K562 (cell line): ENCODE data around the gene NDUFS8. TPM values are rescaled to one million over a fixed set of nuclear protein-coding genes. Genes with fewer than 3 reads are reported as not detected.

Experiments
- ATAC-seq: fragments of 200-7000 bp; cut with Tn5 transposase; 3 replicates; pipeline ENCODE4 v1.9.1; 2020; ENCODE audit warnings: moderate library complexity
- BruUV-seq: library from RNA; stranded (reverse); fragments of 400-500 nt; replicated peaks from 2 replicates; lab custom pipeline; 2021; lab: Mats Ljungman, UMichigan
- CTCF ChIA-PET: fragments of 300-600 bp; formaldehyde crosslinking; extraction: SDS; loops from one replicate; lab custom pipeline; 2021; ENCODE audit warnings: low intra/inter-chr PET ratio; lab: Yijun Ruan, JAX
- POLR2A ChIA-PET: fragments of 300-600, 350-650 bp; sonication (Branson Sonifier 250); formaldehyde crosslinking; extraction: SDS; loops from one replicate; lab custom pipeline; 2021; ENCODE audit warnings: antibody characterized with exemption, inconsistent platforms; lab: Yijun Ruan, JAX
- DNase-seq, 4 experiments: peaks; one replicate each; pipeline versions ENCODE4 v3.0.0 to v3.0.0-alpha.2; 2011 to 2018; ENCODE audit warnings: low spot score in 3 of 4, mixed read lengths in 3 of 4; ENCODE audit errors: extremely low read depth in 1 of 4
- FAIRE-seq: peaks from 2 replicates; lab custom pipeline; 2011; peaks lifted over from hg19 to GRCh38; lab: Jason Lieb, UNC
- H2AFZ ChIP-seq: 2 replicates; pipeline ENCODE4 v1.6.0; 2011; ENCODE audit warnings: low read depth, low read length, control low read depth, inconsistent platforms
- H3K27ac ChIP-seq: fragments of 200-600 bp; 3 replicates; pipeline ENCODE4 v1.8.0; 2011; ENCODE audit warnings: low read depth, mild to moderate bottlenecking, control low read depth, inconsistent platforms, low read length, moderate library complexity, mixed read lengths; ENCODE audit errors: extremely low read depth
- H3K27me3 ChIP-seq, 2 experiments: fragments of 300-600 bp in 1 of 2; 2 replicates in 1 of 2; 3 replicates in 1 of 2; pipeline versions ENCODE4 v1.6.0 to v1.8.0; 2011; ENCODE audit warnings: inconsistent platforms in 2 of 2, low read length in 2 of 2, mild to moderate bottlenecking in 1 of 2, mixed read lengths in 1 of 2, moderate library complexity in 1 of 2; ENCODE audit not compliant: control insufficient read depth in 2 of 2, insufficient read depth in 2 of 2
- H3K36me3 ChIP-seq: fragments of 300-600 bp; 3 replicates; pipeline ENCODE4 v1.8.0; 2011; ENCODE audit warnings: mild to moderate bottlenecking, low read length, inconsistent platforms; ENCODE audit not compliant: control insufficient read depth, insufficient read depth
- H3K4me1 ChIP-seq, 2 experiments: fragments of 200-600 bp in 1 of 2; replicated peaks in 1 of 2; 2 replicates in 1 of 2; 3 replicates in 1 of 2; pipeline versions ENCODE4 v1.5.1 to v1.8.0; 2011; ENCODE audit warnings: inconsistent platforms in 2 of 2, low read length in 2 of 2, mild to moderate bottlenecking in 1 of 2, mixed read lengths in 1 of 2, moderate library complexity in 1 of 2; ENCODE audit not compliant: control insufficient read depth in 2 of 2, insufficient read depth in 2 of 2
- H3K4me2 ChIP-seq: 2 replicates; pipeline ENCODE4 v1.6.1; 2011; ENCODE audit warnings: low read length, control low read depth, inconsistent platforms, mixed read lengths; ENCODE audit not compliant: insufficient read depth
- H3K4me3 ChIP-seq: fragments of 200-600 bp; sonication (generic), shearing (Covaris generic); 2 replicates; pipeline ENCODE4 v1.5.1; 2016; ENCODE audit warnings: control low read depth, inconsistent platforms
- H3K79me2 ChIP-seq: fragments of 200-600 bp; 3 replicates; pipeline ENCODE4 v1.8.0; 2011; ENCODE audit warnings: low read length, inconsistent platforms; ENCODE audit not compliant: control insufficient read depth, insufficient read depth
- H3K9ac ChIP-seq, 2 experiments: 2 replicates each; pipeline versions ENCODE4 v1.6.0 to v1.6.1; 2011; ENCODE audit warnings: low read depth in 2 of 2, low read length in 2 of 2, control low read depth in 1 of 2, inconsistent platforms in 1 of 2, mild to moderate bottlenecking in 1 of 2, mixed read lengths in 1 of 2; ENCODE audit not compliant: insufficient read depth in 1 of 2
- H3K9me1 ChIP-seq: one replicate; pipeline ENCODE4 v1.6.0; 2011; ENCODE audit warnings: inconsistent platforms, mild to moderate bottlenecking, low read length, moderate library complexity; ENCODE audit not compliant: control insufficient read depth, insufficient read depth
- H3K9me3 ChIP-seq: replicated peaks from 2 replicates; pipeline ENCODE4 v1.5.1; 2011; ENCODE audit warnings: low read depth, low read length, inconsistent platforms; ENCODE audit not compliant: control insufficient read depth, insufficient read depth
- H4K20me1 ChIP-seq: replicated peaks from 2 replicates; pipeline ENCODE4 v1.6.1; 2011; ENCODE audit warnings: low read length, inconsistent platforms, mixed read lengths; ENCODE audit not compliant: control insufficient read depth, insufficient read depth
- ADNP ChIP-seq: fragments of 200-800 bp; sonication (Bioruptor generic); IDR thresholded peaks from 2 replicates; pipeline ENCODE4 v1.6.1; 2016; ENCODE audit warnings: missing genetic modification characterization, missing compliant biosample characterization
- CAMTA2 ChIP-seq: fragments of 250-450 bp; sonication (Bioruptor Pico); conservative IDR thresholded peaks from 2 replicates; pipeline ENCODE4 v1.5.1; 2022
- CHD4 ChIP-seq: fragments of 200-600 bp; sonication (generic); IDR thresholded peaks from 3 replicates; pipeline ENCODE4 v1.6.1; 2012; ENCODE audit warnings: low read depth, mild to moderate bottlenecking, mixed read lengths, low read length, inconsistent platforms; ENCODE audit not compliant: insufficient read depth, insufficient replicate concordance, poor library complexity, severe bottlenecking
- EGR1 ChIP-seq: fragments of 450-650 bp; conservative IDR thresholded peaks from 2 replicates; pipeline ENCODE4 v1.6.1; 2017; ENCODE audit warnings: mild to moderate bottlenecking
- NFIC ChIP-seq: fragments of 450-650 bp; IDR thresholded peaks from 2 replicates; pipeline ENCODE4 v1.6.1; 2017; ENCODE audit warnings: mild to moderate bottlenecking, inconsistent platforms
- POLR2A ChIP-seq: fragments of 450-650 bp; conservative IDR thresholded peaks from 2 replicates; pipeline ENCODE4 v1.6.1; 2016
- ZBTB7A ChIP-seq: IDR thresholded peaks from 2 replicates; pipeline ENCODE4 v1.6.1; 2011; ENCODE audit warnings: low read depth, mild to moderate bottlenecking, low read length, moderate library complexity, borderline replicate concordance; ENCODE audit not compliant: control insufficient read depth
- WGBS: fragments of 100-300 bp; shearing (Covaris generic); methylation state at CpG from one replicate; pipeline ENCODE4 v1.1.6; 2016; ENCODE audit warnings: low coverage, mixed read lengths; ENCODE audit not compliant: insufficient coverage; ENCODE audit errors: missing lambda C conversion rate; 5-methylcytosine and 5-hydroxymethylcytosine counted together
- in situ Hi-C: fragments of 300-500 bp; cut with MboI; formaldehyde crosslinking; loops from 4 replicates; pipeline ENCODE4 v1.15.0; 2018; ENCODE audit warnings: inconsistent platforms, mixed read lengths
- intact Hi-C: fragments of 100-400 bp; cut with micrococcal nuclease; formaldehyde crosslinking; loops from 2 replicates; pipeline ENCODE4 v1.14.2; 2022
- polyA plus RNA-seq, 8 experiments: library from polyadenylated mRNA; depleted of rRNA in 4 of 8; stranded (reverse) in 5 of 8; unstranded in 3 of 8; fragments of >200 nt; fragmentation: Nextera tagmentation in 2 of 8; fragmentation: Illumina TruSeq in 1 of 8; extraction: Ambion mirVana in 2 of 8; extraction: Trizol in 1 of 8; gene quantifications; 2 replicates each; pipeline versions ENCODE4 v1.2.1 to v1.2.3, GENCODE V29; 2011 to 2014; ENCODE audit warnings: inconsistent platforms in 1 of 8, missing spikeins in 1 of 8
- total RNA-seq, 7 experiments: library from RNA; depleted of rRNA in 6 of 7; stranded (reverse); fragments of >200 nt in 6 of 7; fragmentation: Illumina TruSeq in 2 of 7; extraction: Trizol in 2 of 7; gene quantifications; 2 replicates each; pipeline versions ENCODE4 v1.2.1 to v1.2.3, GENCODE V29; 2011 to 2021; ENCODE audit warnings: low replicate concordance in 1 of 7
- TF ChIP-seq, protein P1 (sequence below): fragments of 250-450 bp; sonication (Bioruptor Pico); IDR thresholded peaks from 2 replicates; pipeline ENCODE4 v1.4.0; 2020; ENCODE audit warnings: mild to moderate bottlenecking, moderate library complexity, borderline replicate concordance
- TF ChIP-seq, protein P2 (sequence below): sonication (generic); formaldehyde crosslinking; IDR thresholded peaks from 2 replicates; pipeline ENCODE4 v1.8.1; 2023; ENCODE audit warnings: missing genetic modification reagents, mild to moderate bottlenecking, borderline replicate concordance
- TF ChIP-seq, protein P3 (sequence below), 2 experiments: IDR thresholded peaks; 2 replicates each; pipeline ENCODE4 v1.6.1; 2011; ENCODE audit warnings: borderline replicate concordance in 1 of 2, control low read depth in 1 of 2, low read depth in 1 of 2, low read length in 1 of 2, mild to moderate bottlenecking in 1 of 2, mixed read lengths in 1 of 2, moderate library complexity in 1 of 2; ENCODE audit not compliant: insufficient read depth in 1 of 2, insufficient read length in 1 of 2, poor library complexity in 1 of 2, severe bottlenecking in 1 of 2; ENCODE audit errors: extremely low read depth in 1 of 2

The NDUFS8 gene
- total and polyA plus RNA-seq, 9 of the 15 experiments (the other 6 are each of a cell fraction or from before 2014, with no cell fraction given), result 36.5 to 351 (median 101) TPM

- peak overlapping the region; percentile 72 to 90 for H3K9ac ChIP-seq
- peak overlapping the region; percentile 74 for H3K4me2 ChIP-seq
- H4K20me1 ChIP-seq, result peaks cover 4% of the 10 kb centered on the region; the same call in 1 of the 2 replicates
- in situ Hi-C loops, result no loop called here
- POLR2A ChIA-PET, result interaction anchor here (0.6 to 4.9 kb wide), 6 partner anchors 8 to 43 kb away, joined by 3 to 55 read pairs (median 6); no protein-coding TSS in a partner anchor
- H3K79me2 ChIP-seq, result peaks cover 37% of the 10 kb centered on the region
- intact Hi-C loops, result no loop called here
- H3K4me1 ChIP-seq, result peaks cover 44 to 88% of the 10 kb centered on the region in 2 experiments
- CTCF ChIA-PET, result no interaction called here
- H3K27me3 ChIP-seq, result no peaks in the 10 kb centered on the region
- no peaks in the 10 kb centered on the region for H3K9me1 ChIP-seq
- peak; percentile 72 for FAIRE-seq
- WGBS, result 9% methylated on average over 4 of the region's 10 CpGs
- H3K36me3 ChIP-seq, result peaks cover 45% of the 10 kb centered on the region; the same call in 1 of the 3 replicates
- H3K4me3 ChIP-seq, result peak overlapping the region; percentile 92
- BruUV-seq, result no TSS peak
- H3K9me3 ChIP-seq, result no peaks in the 10 kb centered on the region
- DNase-seq, result peak in 3 of 4 experiments; percentile 44 to 52 (median 49)
- ATAC-seq, result no peak; the same call in 1 of the 3 replicates
- peak overlapping the region; percentile 66; the same call in 1 of the 2 replicates for H2AFZ ChIP-seq
- H3K27ac ChIP-seq, result peak overlapping the region; percentile 83
- TF ChIP-seq, protein P1, sequence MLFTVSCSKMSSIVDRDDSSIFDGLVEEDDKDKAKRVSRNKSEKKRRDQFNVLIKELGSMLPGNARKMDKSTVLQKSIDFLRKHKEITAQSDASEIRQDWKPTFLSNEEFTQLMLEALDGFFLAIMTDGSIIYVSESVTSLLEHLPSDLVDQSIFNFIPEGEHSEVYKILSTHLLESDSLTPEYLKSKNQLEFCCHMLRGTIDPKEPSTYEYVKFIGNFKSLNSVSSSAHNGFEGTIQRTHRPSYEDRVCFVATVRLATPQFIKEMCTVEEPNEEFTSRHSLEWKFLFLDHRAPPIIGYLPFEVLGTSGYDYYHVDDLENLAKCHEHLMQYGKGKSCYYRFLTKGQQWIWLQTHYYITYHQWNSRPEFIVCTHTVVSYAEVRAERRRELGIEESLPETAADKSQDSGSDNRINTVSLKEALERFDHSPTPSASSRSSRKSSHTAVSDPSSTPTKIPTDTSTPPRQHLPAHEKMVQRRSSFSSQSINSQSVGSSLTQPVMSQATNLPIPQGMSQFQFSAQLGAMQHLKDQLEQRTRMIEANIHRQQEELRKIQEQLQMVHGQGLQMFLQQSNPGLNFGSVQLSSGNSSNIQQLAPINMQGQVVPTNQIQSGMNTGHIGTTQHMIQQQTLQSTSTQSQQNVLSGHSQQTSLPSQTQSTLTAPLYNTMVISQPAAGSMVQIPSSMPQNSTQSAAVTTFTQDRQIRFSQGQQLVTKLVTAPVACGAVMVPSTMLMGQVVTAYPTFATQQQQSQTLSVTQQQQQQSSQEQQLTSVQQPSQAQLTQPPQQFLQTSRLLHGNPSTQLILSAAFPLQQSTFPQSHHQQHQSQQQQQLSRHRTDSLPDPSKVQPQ (CRISPR knock-in tag), result no peak
- TF ChIP-seq POLR2A (no peak), ADNP (tag) (peak; percentile 93), CAMTA2 (no peak), CHD4 (peak; percentile 9), NFIC (peak; percentile 73), EGR1 (no peak), ZBTB7A (peak; percentile 58; the same call in 1 of the 2 replicates)
- TF ChIP-seq, protein P2, sequence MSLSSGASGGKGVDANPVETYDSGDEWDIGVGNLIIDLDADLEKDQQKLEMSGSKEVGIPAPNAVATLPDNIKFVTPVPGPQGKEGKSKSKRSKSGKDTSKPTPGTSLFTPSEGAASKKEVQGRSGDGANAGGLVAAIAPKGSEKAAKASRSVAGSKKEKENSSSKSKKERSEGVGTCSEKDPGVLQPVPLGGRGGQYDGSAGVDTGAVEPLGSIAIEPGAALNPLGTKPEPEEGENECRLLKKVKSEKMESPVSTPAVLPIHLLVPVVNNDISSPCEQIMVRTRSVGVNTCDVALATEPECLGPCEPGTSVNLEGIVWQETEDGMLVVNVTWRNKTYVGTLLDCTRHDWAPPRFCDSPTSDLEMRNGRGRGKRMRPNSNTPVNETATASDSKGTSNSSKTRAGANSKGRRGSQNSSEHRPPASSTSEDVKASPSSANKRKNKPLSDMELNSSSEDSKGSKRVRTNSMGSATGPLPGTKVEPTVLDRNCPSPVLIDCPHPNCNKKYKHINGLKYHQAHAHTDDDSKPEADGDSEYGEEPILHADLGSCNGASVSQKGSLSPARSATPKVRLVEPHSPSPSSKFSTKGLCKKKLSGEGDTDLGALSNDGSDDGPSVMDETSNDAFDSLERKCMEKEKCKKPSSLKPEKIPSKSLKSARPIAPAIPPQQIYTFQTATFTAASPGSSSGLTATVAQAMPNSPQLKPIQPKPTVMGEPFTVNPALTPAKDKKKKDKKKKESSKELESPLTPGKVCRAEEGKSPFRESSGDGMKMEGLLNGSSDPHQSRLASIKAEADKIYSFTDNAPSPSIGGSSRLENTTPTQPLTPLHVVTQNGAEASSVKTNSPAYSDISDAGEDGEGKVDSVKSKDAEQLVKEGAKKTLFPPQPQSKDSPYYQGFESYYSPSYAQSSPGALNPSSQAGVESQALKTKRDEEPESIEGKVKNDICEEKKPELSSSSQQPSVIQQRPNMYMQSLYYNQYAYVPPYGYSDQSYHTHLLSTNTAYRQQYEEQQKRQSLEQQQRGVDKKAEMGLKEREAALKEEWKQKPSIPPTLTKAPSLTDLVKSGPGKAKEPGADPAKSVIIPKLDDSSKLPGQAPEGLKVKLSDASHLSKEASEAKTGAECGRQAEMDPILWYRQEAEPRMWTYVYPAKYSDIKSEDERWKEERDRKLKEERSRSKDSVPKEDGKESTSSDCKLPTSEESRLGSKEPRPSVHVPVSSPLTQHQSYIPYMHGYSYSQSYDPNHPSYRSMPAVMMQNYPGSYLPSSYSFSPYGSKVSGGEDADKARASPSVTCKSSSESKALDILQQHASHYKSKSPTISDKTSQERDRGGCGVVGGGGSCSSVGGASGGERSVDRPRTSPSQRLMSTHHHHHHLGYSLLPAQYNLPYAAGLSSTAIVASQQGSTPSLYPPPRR (CRISPR knock-in tag), result 0 out of 2 replicates have a peak, but pooled peaks have one; percentile 23
- TF ChIP-seq, protein P3, sequence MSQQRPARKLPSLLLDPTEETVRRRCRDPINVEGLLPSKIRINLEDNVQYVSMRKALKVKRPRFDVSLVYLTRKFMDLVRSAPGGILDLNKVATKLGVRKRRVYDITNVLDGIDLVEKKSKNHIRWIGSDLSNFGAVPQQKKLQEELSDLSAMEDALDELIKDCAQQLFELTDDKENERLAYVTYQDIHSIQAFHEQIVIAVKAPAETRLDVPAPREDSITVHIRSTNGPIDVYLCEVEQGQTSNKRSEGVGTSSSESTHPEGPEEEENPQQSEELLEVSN (IDR thresholded peaks at IDR 0.05; ENCODE audit: borderline replicate concordance in 1 of 2, extremely low read depth in 1 of 2, insufficient read depth in 1 of 2, insufficient read length in 1 of 2, low read depth in 1 of 2, low read length in 1 of 2, poor library complexity in 1 of 2, severe bottlenecking in 1 of 2), result peak in 1 of 2 experiments; percentile 20
Observed at GRCh38 chr11:68039526-68040086, 9.1 kb downstream of the NDUFS8 start.
